SK-N-SH treated with all-trans-retinoic acid at 6 μM for 48 hours (cell line): ENCODE measurements around the gene IKBKE.

Experiments used
- ATAC-seq: fragments of 200-7000 bp; cut with Tn5 transposase; 3 replicates; pipeline ENCODE4 v1.9.1; 2020; ENCODE audit warnings: mild to moderate bottlenecking, moderate library complexity
- ARNTL ChIP-seq: fragments of 450-650 bp; formaldehyde crosslinking; IDR thresholded peaks from 2 replicates; pipeline ENCODE4 v1.5.0; 2020; ENCODE audit warnings: low read depth, mild to moderate bottlenecking, moderate library complexity, borderline replicate concordance
- BACH2 ChIP-seq: fragments of 250-450 bp; sonication (Bioruptor Pico); IDR thresholded peaks from 2 replicates; pipeline ENCODE4 v1.9.0; 2021; ENCODE audit warnings: mild to moderate bottlenecking, borderline replicate concordance
- CSDC2 ChIP-seq: fragments of 250-450 bp; sonication (Bioruptor Pico); IDR thresholded peaks from 2 replicates; pipeline ENCODE4 v1.5.0; 2020; ENCODE audit warnings: mild to moderate bottlenecking, moderate library complexity
- ESRRG ChIP-seq: fragments of 250-450 bp; sonication (Bioruptor Pico); IDR thresholded peaks from 2 replicates; pipeline ENCODE4 v1.6.1; 2021; ENCODE audit warnings: mild to moderate bottlenecking
- GLIS3 ChIP-seq: fragments of 250-450 bp; sonication (Bioruptor Pico); IDR thresholded peaks from 2 replicates; pipeline ENCODE4 v1.5.0; 2020; ENCODE audit warnings: mild to moderate bottlenecking, moderate library complexity
- ISL1 ChIP-seq: fragments of 250-450 bp; sonication (Bioruptor Pico); IDR thresholded peaks from 2 replicates; pipeline ENCODE4 v2.1.2; 2022; ENCODE audit warnings: mild to moderate bottlenecking, moderate library complexity
- OSR1 ChIP-seq: fragments of 250-450 bp; sonication (Bioruptor Pico); IDR thresholded peaks from 2 replicates; pipeline ENCODE4 v1.8.0; 2022; ENCODE audit warnings: moderate library complexity, mild to moderate bottlenecking, inconsistent platforms
- PPARA ChIP-seq: fragments of 250-450 bp; sonication (Bioruptor Pico); IDR thresholded peaks from 2 replicates; pipeline ENCODE4 v1.5.0; 2020; ENCODE audit warnings: mild to moderate bottlenecking, borderline replicate concordance
- RARB ChIP-seq: fragments of 250-450 bp; sonication (Bioruptor Pico); IDR thresholded peaks from 2 replicates; pipeline ENCODE4 v1.8.0; 2021; ENCODE audit warnings: mild to moderate bottlenecking, moderate library complexity
- TCF4 ChIP-seq: fragments of 250-450 bp; sonication (Bioruptor Pico); IDR thresholded peaks from 2 replicates; pipeline ENCODE4 v1.8.0; 2021; ENCODE audit warnings: mild to moderate bottlenecking, moderate library complexity, borderline replicate concordance
- TOX ChIP-seq: fragments of 250-450 bp; sonication (Bioruptor Pico); IDR thresholded peaks from 2 replicates; pipeline ENCODE4 v1.8.0; 2021; ENCODE audit warnings: mild to moderate bottlenecking, moderate library complexity, borderline replicate concordance
- ZC3H10 ChIP-seq: fragments of 250-450 bp; sonication (Bioruptor Pico); IDR thresholded peaks from 2 replicates; pipeline ENCODE4 v1.5.1; 2021; ENCODE audit warnings: mild to moderate bottlenecking, moderate library complexity
- ZFP3 ChIP-seq: fragments of 250-450 bp; sonication (Bioruptor Pico); IDR thresholded peaks from 2 replicates; pipeline ENCODE4 v1.5.0; 2020; ENCODE audit warnings: mild to moderate bottlenecking, moderate library complexity
- ZFP30 ChIP-seq: fragments of 450-650 bp; formaldehyde crosslinking; IDR thresholded peaks from 2 replicates; pipeline ENCODE4 v1.5.0; 2022; ENCODE audit warnings: mild to moderate bottlenecking, moderate library complexity
- ZNF565 ChIP-seq: fragments of 450-650 bp; formaldehyde crosslinking; conservative IDR thresholded peaks from 2 replicates; pipeline ENCODE4 v1.5.0; 2020; ENCODE audit warnings: low read depth, mild to moderate bottlenecking, moderate library complexity
- ZNF70 ChIP-seq: fragments of 450-650 bp; formaldehyde crosslinking; IDR thresholded peaks from 2 replicates; pipeline ENCODE4 v1.5.0; 2020; ENCODE audit warnings: mild to moderate bottlenecking, moderate library complexity
- TF ChIP-seq, protein P1 (sequence below): fragments of 250-450 bp; sonication (Bioruptor Pico); IDR thresholded peaks from 2 replicates; pipeline ENCODE4 v1.8.0; 2021; ENCODE audit warnings: low read depth, mild to moderate bottlenecking, moderate library complexity, borderline replicate concordance
- TF ChIP-seq, protein P2 (sequence below): fragments of 250-450 bp; sonication (Bioruptor Pico); IDR thresholded peaks from 2 replicates; pipeline ENCODE4 v1.8.0; 2020; ENCODE audit warnings: mild to moderate bottlenecking, moderate library complexity, borderline replicate concordance
- TF ChIP-seq, protein P3 (sequence below): fragments of 250-450 bp; sonication (Bioruptor Pico); IDR thresholded peaks from 2 replicates; pipeline ENCODE4 v1.5.1; 2021; ENCODE audit warnings: mild to moderate bottlenecking, moderate library complexity
- TF ChIP-seq, protein P4 (sequence below): fragments of 250-450 bp; sonication (Bioruptor Pico); IDR thresholded peaks from 2 replicates; pipeline ENCODE4 v1.5.1; 2020; ENCODE audit warnings: low read depth, mild to moderate bottlenecking, moderate library complexity
- TF ChIP-seq, protein P5 (sequence below): fragments of 250-450 bp; sonication (Bioruptor Pico); IDR thresholded peaks from 2 replicates; pipeline ENCODE4 v1.5.0; 2020; ENCODE audit warnings: mild to moderate bottlenecking, moderate library complexity

IKBKE gene

GRCh38 chr1:206468571-206468970, 1.7 kb upstream of the IKBKE start:
- TF ChIP-seq TCF4 (CRISPR knock-in tag), result no peak
- TF ChIP-seq, all 23 proteins: peak for 0
- no peak for ATAC-seq

DNA sequence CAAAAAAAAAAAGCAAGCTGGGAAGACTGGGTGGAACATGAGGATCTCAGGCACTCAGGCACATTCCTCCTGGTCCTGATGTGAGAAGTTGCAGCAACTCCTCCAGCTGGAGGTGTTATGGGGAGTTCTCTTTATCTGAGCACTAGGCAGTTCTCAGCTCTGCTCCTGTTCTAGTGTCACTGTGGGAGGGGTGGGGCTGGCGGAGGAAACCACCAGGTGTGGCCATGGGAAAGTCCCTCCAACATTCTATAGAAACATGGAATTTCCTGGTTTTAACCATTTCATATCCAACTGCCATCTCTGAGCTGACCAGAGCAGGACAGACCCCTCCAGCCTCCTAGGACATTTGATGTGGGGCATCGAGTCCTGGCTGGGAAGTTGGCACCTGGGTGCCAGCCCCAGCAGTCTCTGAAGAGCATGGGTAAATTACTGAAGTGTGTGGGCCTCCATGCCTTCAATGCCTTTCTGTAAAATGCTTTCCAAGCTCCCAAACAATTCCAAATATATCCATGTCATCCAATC, 804 bp upstream of the IKBKE start:
- no peak for TF ChIP-seq ZNF70 (CRISPR knock-in tag)
- TF ChIP-seq, protein P1, sequence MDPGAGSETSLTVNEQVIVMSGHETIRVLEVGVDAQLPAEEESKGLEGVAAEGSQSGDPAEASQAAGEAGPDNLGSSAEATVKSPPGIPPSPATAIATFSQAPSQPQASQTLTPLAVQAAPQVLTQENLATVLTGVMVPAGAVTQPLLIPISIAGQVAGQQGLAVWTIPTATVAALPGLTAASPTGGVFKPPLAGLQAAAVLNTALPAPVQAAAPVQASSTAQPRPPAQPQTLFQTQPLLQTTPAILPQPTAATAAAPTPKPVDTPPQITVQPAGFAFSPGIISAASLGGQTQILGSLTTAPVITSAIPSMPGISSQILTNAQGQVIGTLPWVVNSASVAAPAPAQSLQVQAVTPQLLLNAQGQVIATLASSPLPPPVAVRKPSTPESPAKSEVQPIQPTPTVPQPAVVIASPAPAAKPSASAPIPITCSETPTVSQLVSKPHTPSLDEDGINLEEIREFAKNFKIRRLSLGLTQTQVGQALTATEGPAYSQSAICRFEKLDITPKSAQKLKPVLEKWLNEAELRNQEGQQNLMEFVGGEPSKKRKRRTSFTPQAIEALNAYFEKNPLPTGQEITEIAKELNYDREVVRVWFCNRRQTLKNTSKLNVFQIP (CRISPR knock-in tag), result no peak
- no peak for TF ChIP-seq PPARA
- TF ChIP-seq, protein P2, sequence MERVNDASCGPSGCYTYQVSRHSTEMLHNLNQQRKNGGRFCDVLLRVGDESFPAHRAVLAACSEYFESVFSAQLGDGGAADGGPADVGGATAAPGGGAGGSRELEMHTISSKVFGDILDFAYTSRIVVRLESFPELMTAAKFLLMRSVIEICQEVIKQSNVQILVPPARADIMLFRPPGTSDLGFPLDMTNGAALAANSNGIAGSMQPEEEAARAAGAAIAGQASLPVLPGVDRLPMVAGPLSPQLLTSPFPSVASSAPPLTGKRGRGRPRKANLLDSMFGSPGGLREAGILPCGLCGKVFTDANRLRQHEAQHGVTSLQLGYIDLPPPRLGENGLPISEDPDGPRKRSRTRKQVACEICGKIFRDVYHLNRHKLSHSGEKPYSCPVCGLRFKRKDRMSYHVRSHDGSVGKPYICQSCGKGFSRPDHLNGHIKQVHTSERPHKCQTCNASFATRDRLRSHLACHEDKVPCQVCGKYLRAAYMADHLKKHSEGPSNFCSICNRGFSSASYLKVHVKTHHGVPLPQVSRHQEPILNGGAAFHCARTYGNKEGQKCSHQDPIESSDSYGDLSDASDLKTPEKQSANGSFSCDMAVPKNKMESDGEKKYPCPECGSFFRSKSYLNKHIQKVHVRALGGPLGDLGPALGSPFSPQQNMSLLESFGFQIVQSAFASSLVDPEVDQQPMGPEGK (CRISPR knock-in tag), result no peak
- no peak for TF ChIP-seq TCF4 (CRISPR knock-in tag)
- no peak for TF ChIP-seq ZNF565
- TF ChIP-seq, protein P3, sequence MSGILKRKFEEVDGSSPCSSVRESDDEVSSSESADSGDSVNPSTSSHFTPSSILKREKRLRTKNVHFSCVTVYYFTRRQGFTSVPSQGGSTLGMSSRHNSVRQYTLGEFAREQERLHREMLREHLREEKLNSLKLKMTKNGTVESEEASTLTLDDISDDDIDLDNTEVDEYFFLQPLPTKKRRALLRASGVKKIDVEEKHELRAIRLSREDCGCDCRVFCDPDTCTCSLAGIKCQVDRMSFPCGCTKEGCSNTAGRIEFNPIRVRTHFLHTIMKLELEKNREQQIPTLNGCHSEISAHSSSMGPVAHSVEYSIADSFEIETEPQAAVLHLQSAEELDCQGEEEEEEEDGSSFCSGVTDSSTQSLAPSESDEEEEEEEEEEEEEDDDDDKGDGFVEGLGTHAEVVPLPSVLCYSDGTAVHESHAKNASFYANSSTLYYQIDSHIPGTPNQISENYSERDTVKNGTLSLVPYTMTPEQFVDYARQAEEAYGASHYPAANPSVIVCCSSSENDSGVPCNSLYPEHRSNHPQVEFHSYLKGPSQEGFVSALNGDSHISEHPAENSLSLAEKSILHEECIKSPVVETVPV, result no peak
- TF ChIP-seq ARNTL, result no peak
- TF ChIP-seq CSDC2 (CRISPR knock-in tag), result no peak
- no peak for TF ChIP-seq ESRRG (CRISPR knock-in tag)
- no peak for TF ChIP-seq BACH2
- TF ChIP-seq GLIS3 (CRISPR knock-in tag), result no peak
- no peak for ATAC-seq

GRCh38 chr1:206470692-206471414, 577 bp downstream of the IKBKE start:
- ATAC-seq, result peak; percentile 74
- TF ChIP-seq ZNF565 (no peak), GLIS3 (CRISPR knock-in tag) (no peak), ZFP3 (CRISPR knock-in tag) (no peak), CSDC2 (CRISPR knock-in tag) (no peak), ZC3H10 (CRISPR knock-in tag) (no peak), TOX (CRISPR knock-in tag) (no peak), ZFP30 (CRISPR knock-in tag) (no peak), RARB (no peak), ESRRG (CRISPR knock-in tag) (no peak), OSR1 (no peak), BACH2 (no peak), ISL1 (CRISPR knock-in tag) (no peak), ZNF70 (CRISPR knock-in tag) (no peak), TCF4 (CRISPR knock-in tag) (no peak)
- TF ChIP-seq, protein P4, sequence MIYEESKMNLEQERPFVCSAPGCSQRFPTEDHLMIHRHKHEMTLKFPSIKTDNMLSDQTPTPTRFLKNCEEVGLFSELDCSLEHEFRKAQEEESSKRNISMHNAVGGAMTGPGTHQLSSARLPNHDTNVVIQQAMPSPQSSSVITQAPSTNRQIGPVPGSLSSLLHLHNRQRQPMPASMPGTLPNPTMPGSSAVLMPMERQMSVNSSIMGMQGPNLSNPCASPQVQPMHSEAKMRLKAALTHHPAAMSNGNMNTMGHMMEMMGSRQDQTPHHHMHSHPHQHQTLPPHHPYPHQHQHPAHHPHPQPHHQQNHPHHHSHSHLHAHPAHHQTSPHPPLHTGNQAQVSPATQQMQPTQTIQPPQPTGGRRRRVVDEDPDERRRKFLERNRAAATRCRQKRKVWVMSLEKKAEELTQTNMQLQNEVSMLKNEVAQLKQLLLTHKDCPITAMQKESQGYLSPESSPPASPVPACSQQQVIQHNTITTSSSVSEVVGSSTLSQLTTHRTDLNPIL (CRISPR knock-in tag), result no peak
- TF ChIP-seq, protein P2 (CRISPR knock-in tag), result no peak
- TF ChIP-seq, protein P1 (CRISPR knock-in tag), result no peak
- TF ChIP-seq, protein P5, sequence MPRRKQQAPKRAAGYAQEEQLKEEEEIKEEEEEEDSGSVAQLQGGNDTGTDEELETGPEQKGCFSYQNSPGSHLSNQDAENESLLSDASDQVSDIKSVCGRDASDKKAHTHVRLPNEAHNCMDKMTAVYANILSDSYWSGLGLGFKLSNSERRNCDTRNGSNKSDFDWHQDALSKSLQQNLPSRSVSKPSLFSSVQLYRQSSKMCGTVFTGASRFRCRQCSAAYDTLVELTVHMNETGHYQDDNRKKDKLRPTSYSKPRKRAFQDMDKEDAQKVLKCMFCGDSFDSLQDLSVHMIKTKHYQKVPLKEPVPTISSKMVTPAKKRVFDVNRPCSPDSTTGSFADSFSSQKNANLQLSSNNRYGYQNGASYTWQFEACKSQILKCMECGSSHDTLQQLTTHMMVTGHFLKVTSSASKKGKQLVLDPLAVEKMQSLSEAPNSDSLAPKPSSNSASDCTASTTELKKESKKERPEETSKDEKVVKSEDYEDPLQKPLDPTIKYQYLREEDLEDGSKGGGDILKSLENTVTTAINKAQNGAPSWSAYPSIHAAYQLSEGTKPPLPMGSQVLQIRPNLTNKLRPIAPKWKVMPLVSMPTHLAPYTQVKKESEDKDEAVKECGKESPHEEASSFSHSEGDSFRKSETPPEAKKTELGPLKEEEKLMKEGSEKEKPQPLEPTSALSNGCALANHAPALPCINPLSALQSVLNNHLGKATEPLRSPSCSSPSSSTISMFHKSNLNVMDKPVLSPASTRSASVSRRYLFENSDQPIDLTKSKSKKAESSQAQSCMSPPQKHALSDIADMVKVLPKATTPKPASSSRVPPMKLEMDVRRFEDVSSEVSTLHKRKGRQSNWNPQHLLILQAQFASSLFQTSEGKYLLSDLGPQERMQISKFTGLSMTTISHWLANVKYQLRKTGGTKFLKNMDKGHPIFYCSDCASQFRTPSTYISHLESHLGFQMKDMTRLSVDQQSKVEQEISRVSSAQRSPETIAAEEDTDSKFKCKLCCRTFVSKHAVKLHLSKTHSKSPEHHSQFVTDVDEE (CRISPR knock-in tag), result no peak
